Measurements from ENCODE around the gene PRR15. TPM values are rescaled to one million over a fixed set of nuclear protein-coding genes. Genes with fewer than 3 reads are reported as not detected.
A peak's percentile ranks its signal among the peaks of the same experiment; 100 is the strongest.

The PRR15 gene
- total and polyA plus RNA-seq, 2 of the 13 experiments (the other 11 are each of a cell fraction or from before 2014, with no cell fraction given): 2.3 to 7.8 TPM

- TF ChIP-seq HCFC1 (IDR thresholded peaks at IDR 0.05; ENCODE audit: low read depth, low read length): no peak
- no peak for TF ChIP-seq TCF7 (IDR thresholded peaks at IDR 0.05; ENCODE audit: low read depth)
- 0 out of 2 replicates have a peak, but pooled peaks have one; percentile 20 for TF ChIP-seq SKIL (CRISPR knock-in tag; IDR thresholded peaks at IDR 0.05; ENCODE audit: borderline replicate concordance)
- no peak for TF ChIP-seq ZNF207 (IDR thresholded peaks at IDR 0.05; ENCODE audit: borderline replicate concordance)
- TF ChIP-seq HIVEP1 (CRISPR knock-in tag; IDR thresholded peaks at IDR 0.05): peak; percentile 69
- peak; percentile 45; the same call in 1 of the 2 replicates for TF ChIP-seq ZNF788 (CRISPR knock-in tag; IDR thresholded peaks at IDR 0.05; ENCODE audit: borderline replicate concordance)
- TF ChIP-seq DR1 (CRISPR knock-in tag; IDR thresholded peaks at IDR 0.05): peak; percentile 68; the same call in 1 of the 2 replicates
- peak; percentile 77 for TF ChIP-seq ZFY (CRISPR knock-in tag; IDR thresholded peaks at IDR 0.05)
- TF ChIP-seq ZNF138 (CRISPR knock-in tag; IDR thresholded peaks at IDR 0.05; ENCODE audit: low read depth): peak; percentile 72; the same call in 1 of the 2 replicates
- peak; percentile 64; the same call in 1 of the 2 replicates for TF ChIP-seq ZBTB26 (CRISPR knock-in tag; IDR thresholded peaks at IDR 0.05; ENCODE audit: borderline replicate concordance)
- peak; percentile 64; the same call in 1 of the 2 replicates for TF ChIP-seq KDM5B (CRISPR knock-in tag; IDR thresholded peaks at IDR 0.05; ENCODE audit: borderline replicate concordance)
- TF ChIP-seq GABPA (IDR thresholded peaks at IDR 0.05; ENCODE audit: low read depth, low read length): no peak
- TF ChIP-seq GABPA (CRISPR knock-in tag; IDR thresholded peaks at IDR 0.05; ENCODE audit: low read depth): 0 out of 2 replicates have a peak, but pooled peaks have one; percentile 37
- 0 out of 2 replicates have a peak, but pooled peaks have one; percentile 23 for TF ChIP-seq TMF1 (CRISPR knock-in tag; IDR thresholded peaks at IDR 0.05; ENCODE audit: low read depth)
- no peak for TF ChIP-seq NFKB2 (CRISPR knock-in tag; IDR thresholded peaks at IDR 0.05; ENCODE audit: borderline replicate concordance)
- TF ChIP-seq FOXM1 (CRISPR knock-in tag; IDR thresholded peaks at IDR 0.05): no peak
- no peak for TF ChIP-seq MATR3 (CRISPR knock-in tag; IDR thresholded peaks at IDR 0.05)
- peak; percentile 69 for TF ChIP-seq U2AF1 (optimal IDR thresholded peaks at IDR 0.05; ENCODE audit: low read depth, low read length)
- peak; percentile 82; the same call in 1 of the 2 replicates for TF ChIP-seq DZIP1 (CRISPR knock-in tag; IDR thresholded peaks at IDR 0.05)
- no peak for TF ChIP-seq ZFP36L1 (CRISPR knock-in tag; IDR thresholded peaks at IDR 0.05)
- peak; percentile 54 for TF ChIP-seq SP2 (CRISPR knock-in tag; IDR thresholded peaks at IDR 0.05)
- no peak; the same call in 1 of the 2 replicates for TF ChIP-seq SMAD3 (CRISPR knock-in tag; IDR thresholded peaks at IDR 0.05)
- peak; percentile 16; the same call in 1 of the 2 replicates for TF ChIP-seq MAX (IDR thresholded peaks at IDR 0.05)
- no peak for TF ChIP-seq FOXP1 (IDR thresholded peaks at IDR 0.05)
- no peak for TF ChIP-seq FOXP1 (CRISPR knock-in tag; IDR thresholded peaks at IDR 0.05)
These were observed at the start of gene PRR15 (continued) for GRCh38 chr7:29563590-29564495.
